Tibial nerve (tissue), 4 donors: Measurements from ENCODE around the gene SLC6A9. TPM values are rescaled to one million over a fixed set of nuclear protein-coding genes. Genes with fewer than 3 reads are reported as not detected.

Experiments
- DNase-seq, 2 donors: peaks; one replicate each; pipeline ENCODE4 v3.0.0-alpha.2; 2019; ENCODE audit warnings: low spot score in 2 of 2
- H3K27ac ChIP-seq, 4 donors: fragments of 200-600 bp; sonication (generic) in 3 of 4; one replicate each; pipeline ENCODE4 v1.5.1; 2017 to 2019; ENCODE audit warnings: mild to moderate bottlenecking in 1 of 4
- H3K27me3 ChIP-seq, 2 donors: fragments of 200-600 bp; sonication (generic) in 1 of 2; one replicate each; pipeline versions ENCODE4 v1.5.1 to v1.6.0; 2017 to 2019
- H3K36me3 ChIP-seq, 3 donors: fragments of 200-600 bp; sonication (generic); one replicate each; pipeline ENCODE4 v1.5.1; 2018 to 2019
- H3K4me1 ChIP-seq, 4 donors: fragments of 200-600 bp; sonication (generic) in 3 of 4; one replicate each; pipeline ENCODE4 v1.5.1; 2017 to 2019
- H3K4me3 ChIP-seq, 4 donors: fragments of 200-600 bp; sonication (generic) in 3 of 4; one replicate each; pipeline ENCODE4 v1.5.1; 2017 to 2019; ENCODE audit warnings: mild to moderate bottlenecking in 1 of 4, moderate library complexity in 1 of 4
- H3K9me3 ChIP-seq, 4 donors: fragments of 200-600 bp; sonication (generic) in 3 of 4; one replicate each; pipeline ENCODE4 v1.5.1; 2017 to 2019
- EP300 ChIP-seq, 2 donors: sonication (generic); formaldehyde crosslinking; IDR thresholded peaks; one replicate each; pipeline ENCODE4 v1.6.1; 2017; ENCODE audit warnings: antibody characterized with exemption in 2 of 2, mild to moderate bottlenecking in 1 of 2
- POLR2A ChIP-seq, 2 donors: fragments of 450-650 bp; IDR thresholded peaks; one replicate each; pipeline ENCODE4 v1.6.1; 2017; ENCODE audit warnings: antibody characterized with exemption in 2 of 2, mild to moderate bottlenecking in 2 of 2, moderate library complexity in 2 of 2
- WGBS, 2 donors: methylation state at CpG; one replicate each; pipeline ENCODE4 v1.1.5; 2018; 5-methylcytosine and 5-hydroxymethylcytosine counted together
- total RNA-seq, 4 donors: library from RNA; depleted of rRNA; stranded (reverse); fragments of >200 nt; gene quantifications; one replicate each; pipeline ENCODE4 v1.1.0, GENCODE V29; 2016
- TF ChIP-seq, protein P1 (sequence below), 5 experiments: fragments of 200-600 bp in 3 of 5; fragments of 450-650 bp in 2 of 5; sonication (generic) in 3 of 5; IDR thresholded peaks; one replicate each; pipeline ENCODE4 v1.5.1; 2016 to 2019; ENCODE audit warnings: antibody characterized with exemption in 5 of 5, mild to moderate bottlenecking in 3 of 5, moderate library complexity in 2 of 5

SLC6A9 gene
- total RNA-seq, 4 donors from 2014 or later: 0.42 to 1.8 (median 0.83) TPM

- TF ChIP-seq, protein P1, sequence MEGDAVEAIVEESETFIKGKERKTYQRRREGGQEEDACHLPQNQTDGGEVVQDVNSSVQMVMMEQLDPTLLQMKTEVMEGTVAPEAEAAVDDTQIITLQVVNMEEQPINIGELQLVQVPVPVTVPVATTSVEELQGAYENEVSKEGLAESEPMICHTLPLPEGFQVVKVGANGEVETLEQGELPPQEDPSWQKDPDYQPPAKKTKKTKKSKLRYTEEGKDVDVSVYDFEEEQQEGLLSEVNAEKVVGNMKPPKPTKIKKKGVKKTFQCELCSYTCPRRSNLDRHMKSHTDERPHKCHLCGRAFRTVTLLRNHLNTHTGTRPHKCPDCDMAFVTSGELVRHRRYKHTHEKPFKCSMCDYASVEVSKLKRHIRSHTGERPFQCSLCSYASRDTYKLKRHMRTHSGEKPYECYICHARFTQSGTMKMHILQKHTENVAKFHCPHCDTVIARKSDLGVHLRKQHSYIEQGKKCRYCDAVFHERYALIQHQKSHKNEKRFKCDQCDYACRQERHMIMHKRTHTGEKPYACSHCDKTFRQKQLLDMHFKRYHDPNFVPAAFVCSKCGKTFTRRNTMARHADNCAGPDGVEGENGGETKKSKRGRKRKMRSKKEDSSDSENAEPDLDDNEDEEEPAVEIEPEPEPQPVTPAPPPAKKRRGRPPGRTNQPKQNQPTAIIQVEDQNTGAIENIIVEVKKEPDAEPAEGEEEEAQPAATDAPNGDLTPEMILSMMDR (IDR thresholded peaks at IDR 0.05): peak in 1 of 5 experiments; percentile 16
- TF ChIP-seq EP300 (IDR thresholded peaks at IDR 0.05) (peak; percentile 17 to 44), POLR2A (IDR thresholded peaks at IDR 0.05) (peak in 1 of 2 donors; percentile 54)
- Histone ChIP-seq H3K9me3 (no peaks in the 10 kb centered on the region), H3K4me3 (peak overlapping the region; percentile 56 to 81 (median 70)), H3K27me3 (no peaks in the 10 kb centered on the region), H3K27ac (peak overlapping the region; percentile 58 to 90 (median 84)), H3K36me3 (no peaks in the 10 kb centered on the region), H3K4me1 (peaks cover 0 to 34% (median 11%) of the 10 kb centered on the region in 4 donors)
- 1 to 2% methylated on average over 16 to 46 of the region's 75 CpGs for WGBS, 2 donors
- DNase-seq: peak; percentile 74 to 85
Measured at GRCh38 chr1:44029911-44030604, 1.2 kb downstream of the SLC6A9 start.

DNA sequence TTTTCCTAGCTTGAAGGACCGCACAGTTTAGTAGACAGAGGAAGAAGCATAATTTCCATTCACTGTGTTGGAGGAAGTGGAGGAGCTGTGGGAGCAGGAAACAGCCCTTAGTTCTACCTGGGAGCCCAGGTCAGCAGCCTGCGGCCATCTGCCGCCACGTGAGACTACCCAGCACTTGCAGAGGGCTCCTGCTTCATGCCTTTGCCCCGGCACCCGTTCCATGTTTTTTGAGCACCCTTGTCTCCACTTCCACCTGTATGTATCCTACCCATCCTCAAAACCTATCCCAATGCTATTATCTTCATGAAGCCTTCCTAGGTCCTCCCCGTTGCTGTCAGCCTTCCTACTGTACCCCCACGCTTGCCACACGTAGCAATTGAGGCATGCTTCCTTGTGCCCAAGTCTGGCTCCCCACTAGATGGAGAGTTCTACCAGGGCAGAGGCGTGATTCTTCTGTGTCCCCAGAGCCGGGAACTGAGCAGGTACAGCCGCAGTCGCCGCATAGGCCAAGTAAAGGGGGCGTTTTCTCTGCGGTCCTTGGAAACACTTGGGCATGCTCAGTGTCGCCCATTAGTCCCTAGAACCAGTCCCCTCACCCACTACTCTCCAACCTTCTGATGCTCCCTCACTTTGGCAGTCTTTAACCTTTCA, 1.9 kb downstream of the SLC6A9 start:
- no peak for DNase-seq
- WGBS, 2 donors: 29 to 32% methylated on average over 17 of the region's 17 CpGs
- no peak for TF ChIP-seq EP300 (IDR thresholded peaks at IDR 0.05)
- TF ChIP-seq, protein P1 (IDR thresholded peaks at IDR 0.05): no peak
- TF ChIP-seq POLR2A (IDR thresholded peaks at IDR 0.05): peak in 1 of 2 donors; percentile 3

DNA sequence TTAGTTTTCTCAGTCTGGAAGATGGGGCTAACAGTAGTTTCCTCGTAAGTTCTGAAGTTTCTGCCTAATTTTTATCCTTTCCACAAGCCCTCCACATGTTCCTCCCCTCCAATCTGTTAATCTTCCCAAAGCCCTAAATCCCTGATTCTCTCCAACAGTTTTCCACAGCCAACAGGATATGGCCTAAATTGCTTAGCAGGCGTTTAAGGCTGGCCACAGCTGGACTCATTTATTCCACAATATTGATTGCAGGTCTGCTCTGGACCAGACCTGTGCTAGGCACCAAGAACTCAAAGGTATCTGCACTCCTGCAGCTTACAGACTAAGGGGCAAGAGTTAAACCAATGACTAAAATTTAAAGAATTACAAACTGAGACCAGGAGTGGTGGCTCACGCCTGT, 3.9 kb downstream of the SLC6A9 start:
- H3K4me3 ChIP-seq: no peak overlapping the region
- H3K4me1 ChIP-seq: peaks cover 0 to 24% (median 11%) of the 10 kb centered on the region in 4 donors
- H3K27me3 ChIP-seq: no peaks in the 10 kb centered on the region
- H3K36me3 ChIP-seq: peaks cover 0 to 13% (median 0%) of the 10 kb centered on the region in 3 donors
- no peaks in the 10 kb centered on the region for H3K9me3 ChIP-seq
- no peak for TF ChIP-seq POLR2A (IDR thresholded peaks at IDR 0.05)
- TF ChIP-seq EP300 (IDR thresholded peaks at IDR 0.05): no peak
- TF ChIP-seq, protein P1 (IDR thresholded peaks at IDR 0.05): no peak
- WGBS, 2 donors: 93 to 95% methylated on average over 3 of the region's 3 CpGs
- DNase-seq: no peak
- H3K27ac ChIP-seq: no peak overlapping the region

More for the DNA sequence above, 1.9 kb downstream of the SLC6A9 start:
- H3K27ac ChIP-seq: peak overlapping the region; percentile 58 to 90 (median 84)
- peaks cover 0 to 29% (median 11%) of the 10 kb centered on the region in 4 donors for H3K4me1 ChIP-seq
- H3K4me3 ChIP-seq: peak overlapping the region; percentile 56 to 81 (median 70)
- no peaks in the 10 kb centered on the region for H3K9me3 ChIP-seq
- H3K27me3 ChIP-seq: no peaks in the 10 kb centered on the region
- H3K36me3 ChIP-seq: no peaks in the 10 kb centered on the region

- TF ChIP-seq POLR2A (IDR thresholded peaks at IDR 0.05) (no peak), EP300 (IDR thresholded peaks at IDR 0.05) (no peak)
- TF ChIP-seq, protein P1 (IDR thresholded peaks at IDR 0.05): no peak
- Histone ChIP-seq H3K36me3 (peaks cover 0 to 18% (median 0%) of the 10 kb centered on the region in 3 donors), H3K27ac (peak overlapping the region in 1 of 4 donors; percentile 49), H3K4me1 (peaks cover 0 to 12% (median 8%) of the 10 kb centered on the region in 4 donors), H3K9me3 (no peaks in the 10 kb centered on the region), H3K27me3 (no peaks in the 10 kb centered on the region), H3K4me3 (no peak overlapping the region)
- no peak for DNase-seq
- 72 to 83% methylated on average over 3 of the region's 3 CpGs for WGBS, 2 donors
Measured at GRCh38 chr1:44025816-44026215, 5.4 kb downstream of the SLC6A9 start.
